8988T (cell line): ENCODE results near the gene TLL1.

Source experiments
- DNase-seq: peaks from one replicate; pipeline ENCODE4 v3.0.0; 2011

Gene TLL1

DNA sequence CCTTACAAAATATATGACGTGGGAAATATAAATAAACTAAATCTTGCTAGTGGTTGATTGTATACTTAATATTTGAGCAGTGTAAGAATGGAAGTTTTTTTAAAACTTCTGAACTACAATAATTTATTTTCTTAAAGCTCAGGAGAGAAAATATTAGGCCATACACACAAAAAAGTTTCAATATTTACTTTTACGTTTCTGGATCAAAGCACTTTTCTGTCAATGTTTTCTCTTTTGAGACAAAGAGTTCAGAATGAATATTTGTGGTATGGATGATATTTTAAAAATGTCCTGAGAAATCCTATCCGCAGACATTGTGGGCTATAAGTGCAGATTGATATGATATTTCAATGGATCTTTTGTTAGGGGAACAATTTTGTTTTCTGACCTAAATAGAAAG, 109.9 kb downstream of the TLL1 start:
- DNase-seq, result no peak

DNA sequence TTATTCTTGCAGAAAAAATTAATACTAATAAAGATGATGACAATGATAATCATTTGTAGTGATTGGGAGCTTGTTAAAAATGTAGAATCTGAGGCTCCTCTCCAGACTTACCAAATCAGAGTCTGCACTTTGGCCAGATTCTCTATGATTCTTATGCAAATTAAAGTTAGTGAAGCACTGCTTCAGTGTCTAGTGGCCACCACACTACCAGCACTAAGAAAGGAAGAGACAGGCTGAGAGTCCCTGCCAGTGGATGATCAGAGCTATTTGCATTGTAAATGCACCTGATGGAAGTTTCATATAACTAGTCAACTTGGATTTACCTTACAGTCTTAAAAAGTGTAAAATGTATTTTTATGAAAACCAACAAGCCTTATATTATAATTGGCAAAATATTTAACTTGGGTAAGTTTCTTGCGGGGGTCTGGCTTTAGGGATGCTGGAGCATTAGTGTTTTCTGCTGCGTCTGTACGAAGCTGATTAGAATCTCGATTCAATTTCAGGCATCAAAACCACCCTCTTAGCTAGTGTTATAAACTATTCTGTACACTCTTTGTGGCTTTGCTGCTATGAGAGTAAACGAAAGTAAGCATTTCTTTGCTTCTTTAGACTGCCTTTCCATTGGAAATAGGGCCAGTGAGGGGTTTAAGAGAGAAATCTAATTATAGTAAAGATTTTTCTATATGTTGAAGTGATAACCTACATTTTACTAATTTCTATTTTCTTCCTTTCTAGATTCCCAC, 114.1 kb downstream of the TLL1 start:
- no peak for DNase-seq

DNA sequence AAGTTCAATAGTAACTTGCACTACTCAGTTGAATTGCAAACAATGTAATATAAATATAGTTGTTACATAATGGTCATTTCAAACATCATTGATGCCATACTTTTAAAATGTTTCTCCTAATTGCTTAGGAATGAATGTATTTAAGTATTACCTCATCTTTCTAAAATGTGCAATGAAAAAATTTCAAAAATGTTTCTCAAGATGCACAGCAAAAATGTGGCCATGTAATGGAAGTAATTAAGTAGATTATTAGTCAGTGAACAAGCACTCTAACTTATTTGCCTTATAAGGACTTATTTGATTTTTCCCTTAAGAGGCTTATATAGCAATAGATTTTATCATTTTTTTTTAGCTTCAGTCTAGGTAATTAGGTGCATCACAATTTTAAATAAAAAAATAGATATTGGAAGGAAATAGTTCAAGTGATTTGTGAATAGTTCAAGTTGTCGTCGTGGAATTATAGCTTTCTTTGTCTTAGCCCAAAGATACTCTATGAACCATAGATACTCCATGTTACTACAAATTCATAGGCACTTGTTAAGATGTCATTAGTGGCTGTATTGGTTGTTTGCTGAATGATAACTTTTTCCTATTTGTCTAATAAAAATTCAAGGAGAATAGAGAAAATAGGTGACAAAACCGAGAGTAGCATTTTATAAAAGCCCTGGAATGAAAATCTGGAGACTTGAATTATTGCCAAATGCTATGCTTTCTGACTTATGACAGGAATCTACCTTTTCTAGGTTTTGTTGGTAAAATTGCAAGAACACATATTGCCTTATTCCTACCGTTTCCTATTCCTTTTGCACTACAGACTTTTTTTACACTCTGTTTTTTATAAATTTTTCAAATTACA, 118.5 kb downstream of the TLL1 start:
- no peak for DNase-seq

DNA sequence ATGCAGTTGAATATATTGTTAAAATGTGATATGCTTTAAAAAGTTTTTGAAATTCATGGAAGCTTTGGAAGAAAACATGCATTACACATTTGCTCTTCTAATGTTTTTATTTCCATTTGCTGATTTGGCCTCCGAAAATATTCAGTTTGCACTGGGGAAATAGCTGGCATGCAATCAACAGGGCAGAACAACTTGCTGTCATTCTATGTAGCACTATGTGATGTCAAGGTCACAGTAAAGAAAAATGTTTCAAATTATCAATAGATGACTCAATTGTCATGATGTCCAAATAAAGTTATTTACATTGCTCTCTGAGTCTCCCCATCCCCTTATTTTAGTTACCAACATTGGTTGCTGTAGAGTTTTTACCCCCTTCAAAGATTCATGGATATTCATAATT, 119.2 kb downstream of the TLL1 start:
- DNase-seq, result no peak

DNA sequence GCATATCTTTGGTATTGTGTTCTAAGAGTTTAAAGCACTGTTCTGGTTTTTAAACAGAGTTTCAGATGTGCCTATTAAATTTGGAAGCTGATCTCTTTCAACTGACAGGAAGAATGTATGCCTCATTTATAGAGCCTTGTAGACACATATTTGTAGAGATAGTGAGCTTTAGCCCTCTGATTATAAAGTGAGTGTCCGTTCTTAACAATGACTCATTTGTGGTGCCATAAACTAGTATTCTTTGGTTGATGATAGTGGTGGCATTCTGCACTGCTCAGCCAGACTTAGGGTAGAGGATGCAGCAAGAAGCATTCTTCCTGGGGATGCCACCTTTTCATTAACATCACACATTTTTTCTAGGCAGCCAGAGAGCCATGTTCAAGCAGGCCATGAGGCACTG, 121.7 kb downstream of the TLL1 start:
- DNase-seq, result no peak

DNA sequence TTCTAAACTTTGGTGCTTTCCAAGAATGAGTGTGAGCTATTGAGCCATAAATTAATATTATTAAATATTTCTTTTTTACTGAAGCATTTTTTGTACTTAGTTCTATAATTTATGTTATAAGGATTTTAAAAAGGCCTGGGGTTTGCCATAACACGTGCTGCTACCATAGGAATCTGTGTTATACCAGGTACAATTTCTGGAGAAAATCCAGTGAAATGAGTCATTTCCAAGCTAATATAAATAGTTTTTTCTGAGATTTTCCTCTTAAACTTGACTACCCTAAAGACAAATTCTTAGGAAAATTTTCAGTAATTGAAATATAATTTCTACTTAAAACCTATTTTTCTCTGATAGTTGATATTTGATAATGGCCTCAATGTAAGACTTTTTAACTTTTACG, 130.8 kb downstream of the TLL1 start:
- DNase-seq, result no peak

DNA sequence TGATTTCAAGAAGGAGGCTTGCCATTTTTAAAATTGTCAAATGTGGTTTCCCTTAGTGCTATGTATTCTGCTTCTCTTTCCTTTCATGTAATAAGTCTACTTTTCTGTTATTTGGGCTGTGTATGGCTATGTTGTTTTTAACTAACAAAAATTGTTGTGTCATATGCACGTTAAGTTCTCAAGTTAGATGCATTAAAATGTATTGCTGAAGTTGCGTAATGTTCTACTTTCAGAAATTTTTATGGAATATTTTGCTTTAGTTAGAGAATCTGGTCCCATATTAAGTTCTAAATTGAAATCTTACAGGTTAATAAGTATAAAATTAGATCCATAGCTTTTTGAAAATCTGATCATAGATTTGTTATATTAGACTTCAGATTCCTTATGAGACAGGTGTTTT, 133.2 kb downstream of the TLL1 start:
- no peak for DNase-seq

DNA sequence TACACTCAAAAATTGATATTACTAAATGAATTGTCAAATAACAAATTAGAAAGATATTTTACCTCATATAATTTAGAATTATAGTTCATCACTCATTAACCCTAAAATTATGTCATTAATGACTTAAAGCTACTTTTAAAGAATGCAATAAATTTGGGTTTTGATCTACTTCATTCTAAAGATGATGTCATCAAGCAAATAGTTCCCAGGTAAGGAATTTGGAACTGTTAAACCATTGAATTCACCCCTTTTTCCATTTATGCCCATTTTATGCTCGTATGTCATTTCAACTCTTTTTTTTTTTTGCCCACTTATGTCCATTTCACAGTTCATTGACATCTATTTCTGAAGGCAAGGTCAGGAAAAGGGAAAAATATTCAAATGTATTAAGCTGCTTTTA, 135.5 kb downstream of the TLL1 start:
- no peak for DNase-seq

DNA sequence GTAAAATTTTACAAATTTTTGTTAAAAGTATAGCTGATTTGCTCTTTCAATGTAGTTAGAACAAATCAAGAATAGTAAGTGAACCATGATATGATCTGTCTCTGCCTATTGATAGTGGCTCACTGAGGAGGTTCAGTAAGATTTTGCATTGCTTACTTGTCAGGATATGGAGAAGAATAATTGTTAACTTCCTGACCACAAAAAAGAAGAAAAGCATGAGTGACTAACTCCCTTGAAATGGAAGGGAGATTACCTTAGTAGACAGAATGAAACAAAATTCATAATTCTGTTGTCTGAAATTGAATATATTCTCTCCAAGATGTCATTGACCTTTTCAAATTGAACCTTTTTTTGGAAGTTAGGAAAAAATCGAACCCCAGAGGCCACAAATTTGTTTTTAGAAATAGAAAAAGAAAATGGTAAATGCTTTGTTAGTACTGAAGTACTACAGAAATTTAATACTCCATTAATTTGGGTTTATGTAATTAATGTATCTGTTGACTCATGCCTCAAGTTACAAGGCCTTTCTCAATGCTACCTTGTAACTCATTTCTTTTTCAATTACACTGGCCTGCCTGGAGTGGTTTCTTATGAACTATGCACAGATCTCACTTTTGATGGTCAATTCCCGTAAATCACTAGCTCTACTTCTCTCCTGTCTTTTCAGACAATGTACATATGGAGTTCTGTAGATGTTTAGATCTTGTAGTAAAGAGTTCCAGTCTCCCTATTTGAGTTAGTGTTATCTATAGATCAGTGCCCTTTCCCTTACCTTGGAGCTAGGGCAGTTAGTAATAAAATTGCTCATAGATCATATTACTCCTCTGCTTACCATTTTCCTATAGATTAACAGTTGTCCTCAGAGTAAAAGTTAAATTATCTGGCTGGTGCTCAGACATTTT, 139.3 kb downstream of the TLL1 start:
- DNase-seq, result no peak

DNA sequence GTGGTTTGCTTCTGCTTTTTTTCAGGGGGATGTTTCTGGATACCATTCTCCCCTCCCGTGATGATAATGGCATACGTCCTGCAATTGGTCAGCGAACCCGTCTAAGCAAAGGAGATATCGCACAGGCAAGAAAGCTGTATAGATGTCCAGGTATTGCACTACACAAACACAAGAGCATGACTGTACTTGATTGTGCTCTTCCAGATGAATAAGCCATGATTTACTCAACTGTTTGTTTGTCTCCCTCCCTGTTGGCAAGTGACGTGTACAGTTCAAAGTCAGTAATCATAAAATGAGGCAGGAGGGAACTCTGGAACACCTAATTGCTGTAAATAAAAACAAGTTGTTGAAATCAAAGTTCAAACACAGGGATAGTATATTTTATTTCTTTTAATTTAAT, 141.4 kb downstream of the TLL1 start:
- no peak for DNase-seq

DNA sequence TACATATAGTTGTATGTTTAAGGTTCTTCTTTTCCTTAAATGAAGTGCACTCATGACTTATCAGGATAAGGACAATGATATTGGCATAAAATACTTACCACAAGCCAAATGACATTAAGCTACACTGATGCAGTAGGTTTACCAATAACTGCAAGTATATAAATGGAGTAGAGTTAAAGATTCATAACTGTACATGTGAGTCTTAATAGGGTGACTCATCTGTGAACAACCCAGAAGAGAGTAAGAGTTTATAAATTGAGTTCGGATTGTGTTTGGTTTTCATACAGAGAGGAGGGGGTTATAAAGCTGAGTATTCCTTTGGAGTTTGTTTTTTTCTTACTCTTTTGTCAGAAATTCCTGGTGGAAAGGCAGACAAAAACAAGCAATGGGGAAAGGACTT, 144.8 kb downstream of the TLL1 start:
- DNase-seq, result no peak

DNA sequence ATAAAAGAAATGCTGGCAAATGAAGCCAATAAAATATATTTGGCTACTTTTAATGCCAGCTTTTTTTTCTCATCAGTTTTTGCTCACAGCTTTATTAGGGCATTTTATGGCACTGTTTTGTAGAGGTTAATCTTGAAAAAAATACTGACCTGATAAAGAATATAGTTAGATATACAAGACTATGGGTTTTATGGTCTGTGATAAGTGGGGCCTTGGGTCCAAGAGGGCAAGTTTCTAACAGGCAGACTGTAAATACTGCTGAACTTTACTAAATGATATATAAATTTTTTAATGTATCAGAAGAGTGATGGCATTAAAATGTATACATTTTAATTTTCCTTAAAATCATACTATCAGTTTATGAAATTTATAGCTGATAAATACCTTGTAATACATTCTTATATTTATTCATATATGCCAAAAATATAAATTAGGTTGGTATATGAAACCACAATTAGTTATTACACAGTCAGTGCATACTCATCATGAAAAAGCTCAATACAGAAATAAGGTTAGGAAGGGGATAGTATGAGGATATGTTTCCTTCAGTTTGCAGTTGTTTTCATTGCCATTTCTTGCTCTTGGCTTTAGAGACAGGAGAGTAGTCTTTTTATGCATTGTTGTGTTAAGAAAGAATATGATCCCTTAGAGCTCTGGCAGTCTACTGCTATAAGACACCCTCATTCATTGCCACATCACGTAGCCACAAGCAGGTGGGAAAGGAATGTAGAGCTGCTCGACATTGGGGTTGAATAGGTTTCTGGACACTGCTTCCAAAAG, 146.6 kb downstream of the TLL1 start:
- DNase-seq, result no peak

DNA sequence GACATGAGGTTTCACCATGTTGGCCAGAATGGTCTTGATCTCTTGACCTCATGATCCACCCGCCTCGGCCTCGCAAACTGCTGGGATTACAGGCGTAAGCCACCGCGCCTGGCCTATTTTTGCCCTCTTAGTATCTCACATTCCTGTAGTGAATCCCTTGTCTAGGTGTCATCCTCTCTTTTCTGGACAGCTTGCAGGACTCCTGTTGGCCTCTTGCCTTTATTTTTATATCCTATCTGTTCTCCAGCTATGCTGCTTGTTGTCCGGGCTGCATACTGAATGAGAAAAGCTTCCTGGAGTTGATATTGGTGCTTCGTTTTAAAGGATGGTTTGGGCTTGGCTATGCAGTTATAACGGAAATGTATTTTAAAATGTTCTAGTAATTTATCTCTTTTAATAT, 148.6 kb downstream of the TLL1 start:
- no peak for DNase-seq

DNA sequence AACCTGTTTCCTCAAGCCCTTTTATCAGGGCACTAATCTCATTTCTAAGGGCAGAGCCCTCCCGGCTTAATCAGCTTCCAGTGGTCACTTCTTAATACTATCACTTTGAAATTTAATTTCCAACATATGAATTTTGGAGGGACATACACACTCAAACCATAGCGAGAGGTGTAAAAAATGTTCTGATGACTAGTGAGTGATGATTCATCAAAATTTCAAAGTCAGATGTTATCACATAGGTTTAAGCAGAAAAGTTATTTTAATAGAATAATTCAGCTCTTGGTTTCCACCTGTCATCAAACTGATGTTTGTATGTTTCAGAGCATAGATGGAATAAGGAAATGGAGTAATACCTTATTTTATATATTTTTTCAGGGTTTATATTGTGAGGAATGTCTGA, 161.9 kb downstream of the TLL1 start:
- DNase-seq, result no peak

DNA sequence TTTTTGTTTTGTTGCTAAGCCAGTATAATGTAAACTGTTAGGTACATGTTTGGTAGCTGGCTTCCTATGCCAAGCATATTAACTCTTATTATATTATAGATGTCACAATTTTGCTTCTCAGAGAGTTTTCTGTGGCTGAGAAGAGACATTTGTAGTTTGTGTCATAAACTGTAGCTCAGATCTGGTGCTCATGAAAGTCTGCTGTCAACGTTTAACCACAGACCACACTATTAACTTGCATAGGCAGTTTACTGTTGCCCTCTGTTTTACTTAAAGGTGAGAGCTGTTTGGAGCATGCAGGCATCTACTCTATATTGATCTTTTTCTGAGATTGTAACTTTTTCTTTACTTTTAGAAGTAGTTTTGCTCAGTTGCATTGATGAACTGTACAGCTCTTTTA, 166.8 kb downstream of the TLL1 start:
- DNase-seq, result no peak

DNA sequence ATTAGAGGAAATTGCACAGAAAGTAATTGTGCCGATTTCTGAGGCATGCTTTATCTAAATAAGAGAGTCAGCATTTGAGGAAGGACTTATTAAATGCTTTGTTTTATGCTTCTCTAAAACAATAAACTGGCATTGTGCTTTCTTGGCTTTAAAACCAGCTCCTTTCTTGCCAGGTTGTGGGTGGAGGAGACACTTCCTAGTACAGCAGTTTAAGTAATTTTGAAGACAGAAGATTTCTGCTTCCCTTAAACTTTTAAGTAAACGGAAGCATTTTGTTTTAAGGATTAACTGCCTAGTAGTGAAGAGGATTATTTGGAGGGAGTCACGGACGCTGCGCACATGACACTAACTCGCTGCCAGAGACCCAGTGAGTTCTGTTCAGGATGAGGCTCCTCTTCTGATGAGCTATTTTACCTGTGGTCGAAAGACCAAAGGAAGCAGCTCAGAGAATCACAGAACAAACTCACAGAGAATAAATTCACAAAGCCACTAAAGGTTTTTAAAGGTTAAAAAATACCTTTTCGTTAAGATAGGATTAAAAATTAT, 169.5 kb downstream of the TLL1 start:
- DNase-seq, result no peak

DNA sequence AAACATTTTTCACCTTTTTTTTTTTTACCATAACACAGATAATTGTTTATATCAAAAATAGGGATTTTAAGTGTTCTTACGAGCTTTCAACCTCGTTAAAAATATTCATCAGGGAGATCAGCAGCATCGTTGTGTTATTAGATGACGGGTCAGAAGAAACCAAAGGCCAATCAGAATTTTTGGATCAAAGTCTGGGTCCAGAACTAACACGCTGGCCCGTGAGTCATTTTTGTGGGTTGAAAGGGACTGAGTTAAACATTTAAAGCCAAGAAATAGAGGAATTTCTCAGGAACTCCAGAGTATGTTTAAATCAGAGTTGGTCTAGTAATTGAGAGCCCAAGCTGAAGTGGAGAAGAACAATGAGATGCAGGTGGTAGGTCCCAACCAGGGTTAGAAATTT, 170.8 kb downstream of the TLL1 start:
- DNase-seq, result no peak

DNA sequence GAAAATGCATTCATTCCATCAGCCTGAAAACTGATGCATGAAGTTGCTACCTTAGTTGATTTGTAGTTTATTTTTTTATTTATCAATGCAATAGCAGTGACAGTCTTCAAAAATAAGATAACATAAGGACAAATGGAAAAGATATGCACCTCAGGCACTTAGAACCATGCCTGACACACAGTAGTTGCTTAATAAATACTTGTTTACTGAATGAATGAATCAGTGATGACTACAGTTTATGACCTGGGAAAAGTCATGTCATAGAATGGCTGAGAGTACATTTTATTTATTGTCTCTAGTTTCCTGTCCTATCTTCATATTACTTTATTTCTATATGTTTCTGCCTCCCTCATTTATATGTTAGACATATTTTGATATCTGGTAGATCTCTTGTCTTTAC, 171.8 kb downstream of the TLL1 start:
- no peak for DNase-seq

DNA sequence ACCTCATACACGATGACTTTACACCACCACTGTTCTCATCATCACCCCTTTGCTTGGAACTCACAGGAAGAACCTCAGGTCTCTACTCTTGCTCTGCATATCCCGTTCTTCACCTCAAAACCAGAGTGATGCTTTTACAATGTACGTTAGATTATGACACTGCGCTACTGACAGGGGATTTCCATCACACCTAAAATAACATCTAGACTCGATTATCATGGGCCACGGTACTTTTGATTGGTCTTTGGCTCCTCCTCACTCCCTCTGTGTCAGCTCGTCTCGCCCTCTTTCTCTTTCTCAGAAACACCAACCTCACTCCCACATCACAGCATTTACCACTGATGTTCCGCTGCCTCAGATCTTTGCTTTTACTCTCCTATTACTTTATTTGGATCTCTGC, 172.4 kb downstream of the TLL1 start:
- no peak for DNase-seq

DNA sequence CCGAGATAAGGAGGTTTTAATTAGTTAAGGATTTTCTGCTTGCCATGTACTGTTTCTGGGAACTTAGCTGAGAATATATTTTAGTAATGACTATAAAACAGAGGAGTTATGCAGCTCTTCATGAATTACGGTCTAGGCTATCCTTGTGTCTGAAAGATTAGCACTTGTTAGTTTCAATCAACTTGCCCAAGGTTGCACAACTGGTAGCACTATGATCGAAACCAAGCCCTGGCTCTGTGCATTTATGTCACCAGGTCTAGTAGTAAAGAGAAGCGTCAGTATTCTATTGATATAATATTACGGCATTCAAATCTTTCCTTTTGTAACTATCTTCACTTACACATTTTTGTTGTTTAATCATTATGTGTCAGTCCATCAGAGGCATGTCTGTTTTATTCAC, 176.0 kb downstream of the TLL1 start:
- DNase-seq, result no peak

DNA sequence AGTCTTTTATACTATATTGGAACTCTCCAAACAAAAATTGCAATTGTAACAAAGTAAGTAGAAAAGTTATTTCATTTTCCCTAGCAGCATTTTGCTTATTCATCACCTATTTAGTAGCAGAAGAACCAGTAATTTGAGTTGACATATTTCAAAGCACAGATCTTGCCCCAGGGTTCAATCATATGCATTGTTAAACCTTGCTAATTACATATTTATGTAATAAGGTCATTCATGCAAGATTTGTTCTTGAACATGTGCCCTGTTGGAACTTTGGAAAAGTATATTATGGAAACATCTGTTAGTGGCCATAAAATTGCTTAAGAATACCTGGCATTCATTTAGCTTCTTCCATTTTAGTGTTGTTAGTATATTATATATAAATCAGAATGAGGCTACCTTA, 191.7 kb downstream of the TLL1 start:
- DNase-seq, result no peak

DNA sequence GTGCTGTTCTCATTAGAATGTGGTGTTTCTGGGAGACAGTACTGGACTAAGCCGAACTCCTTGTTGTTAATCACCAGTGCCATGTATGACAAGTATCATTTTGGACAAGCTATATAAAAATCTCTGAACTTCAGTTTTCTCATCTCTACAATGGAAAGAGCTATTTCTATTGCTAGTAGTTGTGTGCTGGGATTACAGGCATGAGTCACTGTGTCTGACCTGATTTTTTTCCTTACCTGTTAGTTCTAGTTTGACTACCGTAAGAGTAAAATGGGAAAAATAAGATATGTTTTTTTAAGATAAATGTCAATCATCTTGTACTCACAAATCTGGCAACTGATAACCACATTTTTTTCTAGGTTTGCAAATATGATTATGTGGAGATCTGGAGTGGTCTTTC, 192.3 kb downstream of the TLL1 start:
- no peak for DNase-seq
